ENCODE measurements around the gene SEMA3E. TPM values are rescaled to one million over a fixed set of nuclear protein-coding genes. Genes with fewer than 3 reads are reported as not detected.

The SEMA3E gene
- total and polyA plus RNA-seq, 2 experiments from 2014 or later, result 0.32 to 0.35 TPM

DNA sequence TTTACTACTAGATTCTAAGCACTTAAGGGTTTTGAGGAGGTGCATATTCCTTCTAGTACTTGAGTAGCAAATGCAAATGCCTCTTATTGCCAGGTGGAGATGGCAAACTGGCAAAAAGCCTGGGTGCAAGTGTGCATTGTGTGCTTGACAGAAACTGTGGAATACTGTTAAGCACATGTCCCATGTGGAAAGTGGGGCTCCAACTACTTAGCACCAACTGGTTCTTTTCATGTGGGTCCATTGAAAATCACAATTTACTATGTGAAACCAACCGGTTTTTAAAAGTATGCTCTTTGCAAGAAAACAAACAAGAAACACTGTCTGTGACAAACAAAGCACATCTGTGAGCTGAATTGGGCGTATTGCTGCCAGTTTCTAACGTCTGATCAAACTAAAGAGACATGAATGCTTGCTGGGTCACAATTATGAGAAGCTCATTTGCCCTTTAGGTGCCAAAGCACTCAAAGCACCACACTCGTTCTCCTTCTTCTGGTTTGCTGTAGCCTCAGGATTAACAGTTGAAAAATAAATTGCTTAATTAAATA is 197.4 kb downstream of the SEMA3E start:
- Histone ChIP-seq H3K79me2 (ENCODE audit: insufficient read depth) (no peaks in the 10 kb centered on the region), H3K4me3 (no peak overlapping the region), H3K4me2 (ENCODE audit: unreplicated experiment) (no peak overlapping the region), H3K4me1 (ENCODE audit: insufficient read depth) (no peaks in the 10 kb centered on the region), H3K27me3 (replicated peaks; ENCODE audit: insufficient read depth) (no peaks in the 10 kb centered on the region), H3K9ac (no peak overlapping the region), H3K9me3 (ENCODE audit: low read depth) (no peaks in the 10 kb centered on the region), H4K20me1 (ENCODE audit: insufficient read depth) (no peaks in the 10 kb centered on the region), H3K36me3 (ENCODE audit: low read depth) (no peaks in the 10 kb centered on the region), H3K9me2 (ENCODE audit: insufficient read depth) (no peaks in the 10 kb centered on the region), H3K27ac (no peak overlapping the region), H3F3A (ENCODE audit: insufficient read depth) (no peaks in the 10 kb centered on the region), H2AFZ (no peak overlapping the region)
- DNase-seq, result no peak
- in situ Hi-C loops (cut with MboI), result no loop called here
- no peak for TF ChIP-seq EZH2phosphoT487 (IDR thresholded peaks at IDR 0.05; ENCODE audit: insufficient read depth, low read depth)
- no peak for TF ChIP-seq EZH2 (IDR thresholded peaks at IDR 0.05; ENCODE audit: insufficient read depth, poor library complexity, severe bottlenecking)
- WGBS, 2 experiments (ENCODE audit: low coverage in 1 of 2, low lambda C conversion rate in 2 of 2, missing lambda C conversion rate in 2 of 2), result 25 to 29% methylated on average over 4 of the region's 4 CpGs

DNA sequence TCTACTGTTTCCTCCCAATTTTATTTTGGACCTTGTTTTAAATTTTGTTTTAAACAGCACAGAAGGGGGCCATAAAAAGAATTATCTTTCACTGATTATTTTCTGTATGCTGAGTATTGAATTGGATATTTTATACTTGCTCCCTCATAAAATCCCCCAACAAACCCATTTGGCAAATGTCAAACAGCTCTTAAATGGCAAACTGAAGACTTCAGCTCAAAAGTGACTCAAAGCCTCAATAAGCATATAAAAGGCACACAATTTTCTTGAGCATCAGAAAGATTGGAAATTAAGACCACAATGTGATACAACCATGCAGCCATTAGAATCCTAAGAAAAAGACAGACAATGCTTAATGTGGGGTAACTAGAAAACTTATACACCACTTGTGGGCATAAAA is 199.2 kb downstream of the SEMA3E start:
- no peak for TF ChIP-seq EZH2phosphoT487 (IDR thresholded peaks at IDR 0.05; ENCODE audit: insufficient read depth, low read depth)
- in situ Hi-C loops (cut with MboI), result no loop called here

DNA sequence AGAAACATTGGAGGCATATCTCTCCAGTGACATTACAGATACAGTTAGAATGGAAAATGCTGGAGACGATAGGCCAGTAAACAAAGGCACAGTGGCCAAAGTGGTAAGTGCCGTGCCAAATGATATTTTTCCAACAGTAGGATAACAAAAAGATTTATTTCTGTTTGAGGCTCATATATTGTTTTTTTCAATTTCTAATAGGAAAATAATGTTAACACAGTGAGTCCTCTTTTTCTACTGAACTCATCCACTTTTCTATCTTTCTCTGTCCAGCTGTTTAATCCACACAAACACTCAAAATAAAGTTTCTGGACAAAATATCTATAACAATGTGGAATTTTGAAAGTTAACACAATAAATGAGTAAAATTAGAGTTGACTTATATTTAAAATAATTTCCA is 201.3 kb downstream of the SEMA3E start:
- Histone ChIP-seq H2AFZ (no peak overlapping the region), H3K27me3 (replicated peaks; ENCODE audit: insufficient read depth) (no peaks in the 10 kb centered on the region; the same call in 1 of the 2 replicates)
- 52% methylated on average over 2 of the region's 2 CpGs for WGBS, 2 experiments (ENCODE audit: low coverage in 1 of 2, low lambda C conversion rate in 2 of 2, missing lambda C conversion rate in 2 of 2)

More for the DNA sequence above, 199.2 kb downstream of the SEMA3E start:
- H3K27ac ChIP-seq, result no peak overlapping the region
- no peak for DNase-seq
- H3K4me1 ChIP-seq (ENCODE audit: insufficient read depth), result no peaks in the 10 kb centered on the region
- no peak overlapping the region for H3K4me3 ChIP-seq
- H3F3A ChIP-seq (ENCODE audit: insufficient read depth), result no peaks in the 10 kb centered on the region
- no peaks in the 10 kb centered on the region for H4K20me1 ChIP-seq (ENCODE audit: insufficient read depth)
- H3K27me3 ChIP-seq (replicated peaks; ENCODE audit: insufficient read depth), result no peaks in the 10 kb centered on the region
- H3K79me2 ChIP-seq (ENCODE audit: insufficient read depth), result no peaks in the 10 kb centered on the region
- no peaks in the 10 kb centered on the region for H3K9me2 ChIP-seq (ENCODE audit: insufficient read depth)
- no peaks in the 10 kb centered on the region for H3K9me3 ChIP-seq (ENCODE audit: low read depth)
- H3K9ac ChIP-seq, result no peak overlapping the region
- no peaks in the 10 kb centered on the region for H3K36me3 ChIP-seq (ENCODE audit: low read depth)
- H3K4me2 ChIP-seq (ENCODE audit: unreplicated experiment), result no peak overlapping the region
- H2AFZ ChIP-seq, result no peak overlapping the region

DNA sequence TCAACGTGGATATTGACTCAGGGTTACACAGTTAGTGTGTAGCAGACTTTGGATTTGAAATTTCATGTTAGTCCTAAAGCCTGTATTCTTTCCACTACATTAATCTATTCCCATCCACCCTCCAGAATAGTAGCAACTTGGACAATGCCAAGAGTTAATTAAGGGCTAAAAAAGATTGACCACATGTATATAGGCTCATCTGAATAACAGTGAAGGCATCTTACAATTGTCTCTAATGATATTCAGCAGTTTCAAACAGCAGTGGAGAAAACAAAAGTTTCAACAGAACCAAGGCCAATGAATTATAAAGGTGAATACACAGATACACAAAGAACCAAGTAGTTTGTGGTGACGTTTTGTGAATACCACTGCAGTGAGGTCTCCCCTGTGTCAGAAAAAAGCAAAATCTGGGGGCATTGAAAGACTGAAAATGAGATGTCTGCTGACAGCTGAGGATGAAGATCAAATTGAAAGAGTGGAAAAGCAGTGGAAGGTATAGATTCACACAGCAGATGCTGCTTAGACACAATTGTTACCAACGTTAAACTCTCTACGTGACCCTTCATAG is 202.8 kb downstream of the SEMA3E start:
- Histone ChIP-seq H3K4me3 (no peak overlapping the region), H3K4me2 (ENCODE audit: unreplicated experiment) (no peak overlapping the region), H3K27ac (no peak overlapping the region), H3K9me3 (ENCODE audit: low read depth) (no peaks in the 10 kb centered on the region), H3K36me3 (ENCODE audit: low read depth) (no peaks in the 10 kb centered on the region), H3K27me3 (replicated peaks; ENCODE audit: insufficient read depth) (no peaks in the 10 kb centered on the region; the same call in 1 of the 2 replicates), H3K9ac (no peak overlapping the region), H3K79me2 (ENCODE audit: insufficient read depth) (no peaks in the 10 kb centered on the region), H4K20me1 (ENCODE audit: insufficient read depth) (no peaks in the 10 kb centered on the region), H3K4me1 (ENCODE audit: insufficient read depth) (no peaks in the 10 kb centered on the region), H2AFZ (no peak overlapping the region), H3F3A (ENCODE audit: insufficient read depth) (no peaks in the 10 kb centered on the region), H3K9me2 (ENCODE audit: insufficient read depth) (no peaks in the 10 kb centered on the region)
- TF ChIP-seq EZH2phosphoT487 (IDR thresholded peaks at IDR 0.05; ENCODE audit: insufficient read depth, low read depth), result no peak
- no peak for DNase-seq
- 50 to 56% methylated on average over 4 of the region's 4 CpGs for WGBS, 2 experiments (ENCODE audit: low coverage in 1 of 2, low lambda C conversion rate in 2 of 2, missing lambda C conversion rate in 2 of 2)
- in situ Hi-C loops (cut with MboI), result no loop called here

More for the DNA sequence above, 201.3 kb downstream of the SEMA3E start:
- Histone ChIP-seq H3K4me2 (ENCODE audit: unreplicated experiment) (no peak overlapping the region), H3K9me2 (ENCODE audit: insufficient read depth) (no peaks in the 10 kb centered on the region), H3K4me1 (ENCODE audit: insufficient read depth) (no peaks in the 10 kb centered on the region), H3K9ac (no peak overlapping the region), H3K79me2 (ENCODE audit: insufficient read depth) (no peaks in the 10 kb centered on the region), H4K20me1 (ENCODE audit: insufficient read depth) (no peaks in the 10 kb centered on the region), H3K27ac (no peak overlapping the region), H3K9me3 (ENCODE audit: low read depth) (no peaks in the 10 kb centered on the region), H3F3A (ENCODE audit: insufficient read depth) (no peaks in the 10 kb centered on the region), H3K4me3 (no peak overlapping the region), H3K36me3 (ENCODE audit: low read depth) (no peaks in the 10 kb centered on the region)
- TF ChIP-seq EZH2 (IDR thresholded peaks at IDR 0.05; ENCODE audit: insufficient read depth, poor library complexity, severe bottlenecking), result no peak
- no peak for DNase-seq
- in situ Hi-C loops (cut with MboI), result no loop called here

DNA sequence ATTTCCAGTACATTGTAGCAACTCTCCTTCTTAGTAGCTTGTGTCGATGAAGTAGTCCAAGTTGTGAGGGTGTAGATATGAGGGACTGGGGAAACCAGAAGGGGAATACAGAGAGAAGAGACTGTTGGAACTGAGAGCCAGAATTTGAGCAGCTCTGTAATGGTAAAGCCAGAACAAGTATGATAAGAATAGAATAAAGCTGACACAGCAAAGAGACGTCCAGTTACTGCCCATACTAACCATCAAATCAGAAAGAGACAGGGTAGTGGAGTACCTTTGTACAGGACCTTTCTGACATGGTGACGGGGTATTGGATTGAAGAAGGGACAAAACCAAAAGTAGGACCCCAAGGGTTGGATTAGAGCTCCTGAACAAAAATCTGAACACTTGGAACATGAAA is 206.0 kb downstream of the SEMA3E start:
- Histone ChIP-seq H3K4me2 (ENCODE audit: unreplicated experiment) (no peak overlapping the region), H3K27me3 (replicated peaks; ENCODE audit: insufficient read depth) (no peaks in the 10 kb centered on the region; the same call in 1 of the 2 replicates), H4K20me1 (ENCODE audit: insufficient read depth) (no peaks in the 10 kb centered on the region), H2AFZ (no peak overlapping the region), H3K36me3 (ENCODE audit: low read depth) (no peaks in the 10 kb centered on the region), H3K9ac (no peak overlapping the region), H3K9me3 (ENCODE audit: low read depth) (no peaks in the 10 kb centered on the region), H3K79me2 (ENCODE audit: insufficient read depth) (no peaks in the 10 kb centered on the region), H3K9me2 (ENCODE audit: insufficient read depth) (no peaks in the 10 kb centered on the region), H3F3A (ENCODE audit: insufficient read depth) (no peaks in the 10 kb centered on the region), H3K4me1 (ENCODE audit: insufficient read depth) (no peaks in the 10 kb centered on the region), H3K27ac (no peak overlapping the region), H3K4me3 (no peak overlapping the region)
- no peak for TF ChIP-seq EZH2 (IDR thresholded peaks at IDR 0.05; ENCODE audit: insufficient read depth, poor library complexity, severe bottlenecking)
- no peak for TF ChIP-seq EZH2phosphoT487 (IDR thresholded peaks at IDR 0.05; ENCODE audit: insufficient read depth, low read depth)
- in situ Hi-C loops (cut with MboI), result no loop called here
- WGBS, 2 experiments (ENCODE audit: low coverage in 1 of 2, low lambda C conversion rate in 2 of 2, missing lambda C conversion rate in 2 of 2), result 50 to 56% methylated on average over 3 of the region's 3 CpGs
- no peak for DNase-seq
